Testis (tissue), 2 donors: ENCODE results near the gene IL36B.

Source experiments
- POLR2A ChIP-seq: fragments of 450-650 bp; IDR thresholded peaks from one replicate; pipeline ENCODE4 v1.6.1; 2017; ENCODE audit warnings: antibody characterized with exemption, mild to moderate bottlenecking, moderate library complexity
- TF ChIP-seq, protein P1 (sequence below), 3 experiments: fragments of 450-650 bp in 2 of 3; fragments of 200-600 bp in 1 of 3; sonication (generic) in 1 of 3; IDR thresholded peaks; one replicate each; pipeline ENCODE4 v1.5.1; 2016 to 2019; ENCODE audit warnings: antibody characterized with exemption in 3 of 3, mild to moderate bottlenecking in 2 of 3, moderate library complexity in 1 of 3

DNA sequence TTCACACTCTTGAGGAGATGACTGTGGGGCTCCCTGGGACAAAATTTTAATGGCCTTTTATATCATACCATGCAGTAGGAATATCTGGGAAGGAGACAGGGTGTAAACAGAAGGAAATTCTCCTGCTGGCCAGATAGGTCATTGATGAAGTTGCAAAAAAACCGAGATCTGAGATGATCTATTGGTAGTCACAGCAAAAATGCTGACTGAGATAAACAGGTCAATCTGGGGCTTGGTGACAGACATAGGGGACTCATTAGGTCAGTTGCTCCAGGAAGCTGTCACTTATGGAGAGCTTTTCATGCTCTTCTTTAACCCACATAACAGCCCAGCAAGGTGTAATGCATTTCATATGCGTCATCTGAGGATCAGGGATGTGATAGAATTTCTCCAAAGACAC is 50.0 kb downstream of the IL36B start:
- TF ChIP-seq, protein P1, sequence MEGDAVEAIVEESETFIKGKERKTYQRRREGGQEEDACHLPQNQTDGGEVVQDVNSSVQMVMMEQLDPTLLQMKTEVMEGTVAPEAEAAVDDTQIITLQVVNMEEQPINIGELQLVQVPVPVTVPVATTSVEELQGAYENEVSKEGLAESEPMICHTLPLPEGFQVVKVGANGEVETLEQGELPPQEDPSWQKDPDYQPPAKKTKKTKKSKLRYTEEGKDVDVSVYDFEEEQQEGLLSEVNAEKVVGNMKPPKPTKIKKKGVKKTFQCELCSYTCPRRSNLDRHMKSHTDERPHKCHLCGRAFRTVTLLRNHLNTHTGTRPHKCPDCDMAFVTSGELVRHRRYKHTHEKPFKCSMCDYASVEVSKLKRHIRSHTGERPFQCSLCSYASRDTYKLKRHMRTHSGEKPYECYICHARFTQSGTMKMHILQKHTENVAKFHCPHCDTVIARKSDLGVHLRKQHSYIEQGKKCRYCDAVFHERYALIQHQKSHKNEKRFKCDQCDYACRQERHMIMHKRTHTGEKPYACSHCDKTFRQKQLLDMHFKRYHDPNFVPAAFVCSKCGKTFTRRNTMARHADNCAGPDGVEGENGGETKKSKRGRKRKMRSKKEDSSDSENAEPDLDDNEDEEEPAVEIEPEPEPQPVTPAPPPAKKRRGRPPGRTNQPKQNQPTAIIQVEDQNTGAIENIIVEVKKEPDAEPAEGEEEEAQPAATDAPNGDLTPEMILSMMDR (IDR thresholded peaks at IDR 0.05), result no peak
- TF ChIP-seq POLR2A, result no peak
